HK-2 (cell line): ENCODE data around the gene ATP11A.

Experiments used
- DNase-seq: peaks from one replicate; pipeline ENCODE4 v3.0.0-alpha.2; 2018; ENCODE audit not compliant: unreplicated experiment

The ATP11A gene

DNA sequence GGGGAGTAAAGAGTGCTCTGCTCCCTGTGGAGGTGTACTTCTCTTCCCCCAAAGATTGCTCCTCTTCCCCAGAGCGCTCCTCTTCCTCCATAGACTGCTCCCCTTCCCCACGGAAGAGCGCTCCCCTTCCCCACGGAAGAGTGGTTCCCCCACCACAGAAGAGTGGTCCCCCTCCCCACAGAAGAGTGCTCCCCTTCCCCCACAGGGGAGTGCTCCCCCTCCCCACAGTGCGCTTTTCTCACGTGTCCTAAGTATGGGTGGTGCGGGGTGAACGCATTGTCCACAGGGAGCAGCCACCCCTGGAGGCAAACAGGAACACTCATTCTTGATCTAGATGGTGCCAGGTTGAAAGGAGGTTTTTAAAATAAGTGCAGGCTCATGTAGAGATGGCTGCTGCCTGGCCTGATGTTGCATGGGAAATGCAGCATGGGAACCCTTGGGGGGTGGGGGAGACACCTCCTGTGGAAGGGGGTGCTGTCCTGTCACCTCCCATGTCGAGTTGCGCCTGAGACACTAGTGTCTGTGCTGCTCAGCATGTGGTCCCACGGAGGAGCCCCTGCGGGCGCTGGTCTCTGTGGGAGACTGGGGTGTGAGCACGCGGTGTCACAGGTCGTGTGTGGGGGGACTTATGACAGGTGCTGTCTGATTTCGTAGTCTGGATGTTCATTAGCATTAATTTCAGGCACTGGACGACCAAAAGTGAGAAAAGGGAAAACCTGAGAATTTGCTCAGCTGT lies 52.2 kb downstream of the ATP11A start:
- DNase-seq, result no peak

DNA sequence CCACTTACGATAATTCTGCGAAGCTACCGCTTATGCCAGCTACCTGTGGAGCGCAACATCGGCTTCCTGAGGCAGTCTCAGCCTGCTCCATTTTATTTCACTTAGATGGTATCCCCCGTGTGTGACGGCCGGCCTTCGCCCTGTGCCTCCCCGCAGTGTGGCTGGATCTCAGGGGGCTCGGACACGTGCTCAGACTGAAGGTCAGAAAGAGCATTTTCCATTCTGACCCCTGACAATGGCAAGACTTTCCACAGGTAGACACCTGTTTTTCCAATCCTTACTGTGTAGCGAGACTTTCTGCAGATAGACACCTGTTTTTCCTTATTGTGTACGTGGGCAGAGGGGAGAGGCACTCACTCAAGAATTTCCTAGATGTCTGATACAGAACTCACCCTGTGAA lies 52.7 kb downstream of the ATP11A start:
- DNase-seq, result no peak

DNA sequence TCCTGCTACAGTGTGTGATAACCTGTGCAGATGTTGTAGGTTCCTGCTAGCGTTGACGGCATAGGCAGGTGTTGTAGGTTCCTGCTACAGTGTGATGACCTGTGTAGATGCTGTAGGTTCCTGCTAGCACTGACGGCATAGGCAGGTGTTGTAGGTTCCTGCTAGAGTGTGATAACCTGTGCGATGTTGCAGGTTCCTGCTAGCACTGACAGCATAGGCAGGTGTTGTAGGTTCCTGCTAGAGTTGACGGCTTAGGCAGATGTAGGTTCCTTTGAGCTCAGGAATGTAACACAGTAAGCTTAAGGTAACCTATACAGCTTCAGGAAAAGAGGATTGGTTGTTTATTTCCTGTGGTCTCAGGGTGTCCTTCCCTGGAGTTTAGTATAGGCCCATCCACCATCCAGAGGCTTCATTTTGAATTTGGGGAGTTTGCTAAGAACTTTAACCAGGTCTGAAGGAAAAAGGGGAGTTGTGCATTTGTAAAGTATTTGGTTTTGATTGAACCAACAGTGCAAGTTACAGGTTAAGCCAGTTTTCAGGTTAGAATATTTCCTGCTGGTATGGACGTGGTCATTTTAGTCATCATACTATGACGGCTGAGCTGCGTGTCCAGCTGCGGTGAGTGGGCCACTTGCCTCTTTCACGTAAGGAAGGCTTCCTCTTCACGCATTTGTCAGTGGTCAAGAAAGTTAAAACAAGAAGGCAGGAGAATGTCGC lies 53.8 kb downstream of the ATP11A start:
- DNase-seq, result no peak

DNA sequence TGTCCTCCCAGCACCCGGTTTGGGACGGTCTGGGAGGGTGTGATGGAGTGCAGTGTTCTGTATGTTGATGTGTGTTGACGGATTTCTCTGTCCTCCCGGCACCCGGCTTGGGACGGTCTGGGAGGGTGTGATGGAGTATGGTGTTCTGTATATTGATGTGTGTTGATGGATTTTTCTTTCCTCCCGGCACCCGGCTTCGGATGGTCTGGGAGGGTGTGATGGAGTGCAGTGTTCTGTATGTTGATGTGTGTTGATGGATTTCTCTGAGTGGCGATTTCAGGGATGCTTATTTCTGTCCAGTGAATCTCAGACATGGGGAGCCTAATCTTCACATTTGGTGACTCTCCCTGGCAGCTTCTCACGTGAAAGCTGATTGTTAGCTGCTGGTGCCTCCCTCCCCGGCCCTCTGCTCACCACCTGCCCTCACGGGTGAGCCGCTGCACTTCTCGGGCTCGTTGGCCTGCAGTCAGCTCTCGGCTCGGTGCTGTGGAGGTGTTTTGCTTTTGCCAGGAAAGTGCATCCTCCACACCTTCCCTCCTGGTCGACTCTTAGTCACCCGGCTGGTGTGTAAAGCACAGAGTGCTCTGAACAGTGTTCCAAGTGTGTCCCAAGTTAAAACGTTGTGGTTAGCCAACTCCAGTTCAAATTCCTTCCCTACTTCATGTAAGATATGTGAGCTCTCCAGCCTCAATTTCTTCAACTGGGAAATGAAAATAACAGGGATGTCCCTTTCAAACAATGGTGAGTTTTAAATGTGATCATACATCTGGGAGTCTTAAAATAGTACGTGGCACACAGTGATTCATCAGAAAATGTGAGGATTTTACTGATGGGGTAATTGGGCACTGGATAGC lies 54.6 kb downstream of the ATP11A start:
- no peak for DNase-seq

DNA sequence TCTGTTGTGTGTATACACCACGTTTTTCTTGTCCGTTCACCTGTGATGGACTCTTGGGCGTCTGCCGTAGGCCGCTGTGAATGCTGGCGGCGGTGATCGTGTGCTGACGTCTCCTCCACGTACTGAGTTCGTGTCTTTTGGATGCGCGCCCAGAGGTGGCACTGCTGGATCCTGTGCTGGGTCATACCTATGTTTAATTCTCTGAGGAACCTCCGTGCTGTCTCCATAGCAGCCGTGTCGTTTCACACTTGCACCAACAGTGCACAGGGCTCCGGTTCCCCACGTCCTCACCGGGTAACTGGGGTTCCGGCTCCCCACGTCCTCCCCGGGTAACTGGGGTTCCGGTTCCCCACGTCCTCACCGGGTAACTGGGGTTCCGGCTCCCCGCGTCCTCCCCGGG lies 56.2 kb downstream of the ATP11A start:
- DNase-seq, result no peak

DNA sequence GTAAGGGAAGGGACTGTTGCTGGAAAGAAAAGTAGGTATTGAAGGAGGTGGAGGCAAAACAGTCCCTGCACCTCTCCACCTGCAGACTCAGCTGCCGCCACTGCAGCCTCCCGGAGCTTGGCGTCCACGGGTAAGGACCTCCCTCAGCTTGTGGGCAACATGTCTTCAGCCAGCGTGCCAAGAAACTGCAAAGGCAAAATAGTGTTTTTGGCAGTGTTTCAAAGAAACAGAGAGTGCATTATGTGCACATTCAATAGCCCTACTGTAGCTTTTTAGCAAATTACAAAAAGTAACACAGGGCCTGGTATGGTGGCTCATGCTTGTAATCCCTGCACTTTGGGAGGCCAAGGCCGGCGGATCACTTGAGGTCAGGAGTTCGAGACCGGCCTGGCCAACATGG lies 57.4 kb downstream of the ATP11A start:
- no peak for DNase-seq

DNA sequence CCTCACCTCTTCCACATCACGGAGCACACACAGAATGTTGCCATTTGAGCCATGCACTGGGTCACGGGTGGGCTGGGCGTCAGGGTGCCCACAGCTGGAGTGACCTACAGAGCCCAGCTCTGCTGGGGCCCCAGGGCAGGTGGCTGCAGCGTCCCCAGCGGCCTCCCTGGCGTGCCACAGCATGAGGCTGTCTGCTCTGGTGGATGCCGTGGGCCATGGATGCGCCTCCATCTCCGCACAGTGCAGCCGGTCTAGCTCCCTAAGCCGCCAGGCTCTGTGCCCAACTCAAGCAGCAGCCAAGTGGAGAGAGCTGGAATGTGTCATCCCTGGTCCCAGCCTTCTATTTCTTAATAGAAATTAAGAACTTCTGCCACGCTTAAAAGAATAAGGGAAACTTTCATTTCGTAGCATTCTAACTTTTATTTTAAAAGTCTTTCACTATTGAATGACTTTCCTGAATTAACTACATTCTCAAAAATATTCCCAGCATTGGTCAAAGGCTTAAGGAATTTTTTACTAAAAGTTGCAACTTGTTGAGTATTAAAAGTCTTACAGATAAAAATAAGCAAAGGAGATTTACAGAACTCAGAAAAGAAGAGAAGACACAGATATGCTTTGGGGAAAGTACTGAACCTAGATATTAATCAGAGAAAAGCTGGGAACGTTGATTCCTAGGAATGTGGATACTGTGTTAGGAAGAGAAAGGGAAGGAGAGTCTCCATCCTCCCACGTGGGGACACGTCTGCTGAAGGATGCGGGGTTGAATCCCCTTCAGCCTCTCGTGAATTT lies 59.3 kb downstream of the ATP11A start:
- DNase-seq, result no peak

DNA sequence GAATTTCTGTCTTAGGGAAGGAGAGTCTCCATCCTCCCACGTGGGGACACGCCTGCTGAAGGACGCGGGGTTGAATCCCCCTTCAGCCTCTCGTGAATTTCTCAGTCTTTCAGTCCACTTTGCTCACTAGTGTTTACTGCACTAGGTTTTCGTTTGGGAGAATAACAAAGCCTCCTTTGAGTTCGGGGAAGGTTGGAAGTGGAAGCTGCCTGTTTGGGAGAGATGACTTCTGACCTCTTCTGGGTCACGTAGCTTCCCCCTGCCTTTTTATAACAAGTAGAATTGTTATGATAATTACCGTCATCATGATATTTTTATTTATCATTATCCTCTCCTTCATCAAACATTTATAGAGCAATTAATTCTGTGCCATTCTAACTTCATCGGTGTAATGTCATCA lies 60.7 kb downstream of the ATP11A start:
- no peak for DNase-seq

DNA sequence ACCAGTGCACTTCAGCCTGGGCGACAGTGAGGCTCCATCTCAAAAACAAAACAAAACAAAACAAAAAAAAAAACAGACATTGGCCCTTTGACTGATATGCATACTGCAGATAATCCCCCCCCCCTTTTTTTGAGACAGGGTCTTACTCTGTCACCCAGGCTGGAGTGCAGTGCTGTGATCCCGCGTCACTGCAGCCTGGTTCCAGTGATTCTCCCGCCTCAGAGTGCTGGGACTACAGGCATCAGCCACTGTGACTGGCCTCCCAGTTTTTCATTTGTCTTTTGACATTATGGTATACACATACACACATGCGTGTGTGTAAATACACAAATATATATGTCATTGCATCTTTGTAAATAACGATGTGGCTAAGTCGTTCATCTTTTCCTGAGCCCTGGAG lies 61.8 kb downstream of the ATP11A start:
- no peak for DNase-seq

DNA sequence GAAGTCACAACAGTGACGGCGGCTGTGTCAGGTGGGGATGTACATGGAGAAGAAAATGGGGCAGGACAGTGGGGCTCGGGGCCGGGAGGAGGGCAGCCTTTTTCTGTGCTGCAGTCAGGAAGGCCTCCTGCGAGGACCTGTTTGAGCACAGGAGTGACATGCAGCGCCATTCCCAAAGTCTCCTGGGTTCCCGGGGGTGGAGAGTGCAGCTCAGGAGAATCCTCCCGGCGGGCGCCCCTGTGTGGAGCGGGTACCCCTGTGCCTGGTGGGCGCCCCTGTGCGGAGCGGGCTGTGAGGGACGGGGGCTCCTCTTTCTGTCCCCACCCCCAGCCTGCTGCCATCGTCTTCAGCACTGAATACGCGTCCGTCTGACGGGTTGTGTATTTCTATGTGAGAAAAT lies 62.4 kb downstream of the ATP11A start:
- no peak for DNase-seq

DNA sequence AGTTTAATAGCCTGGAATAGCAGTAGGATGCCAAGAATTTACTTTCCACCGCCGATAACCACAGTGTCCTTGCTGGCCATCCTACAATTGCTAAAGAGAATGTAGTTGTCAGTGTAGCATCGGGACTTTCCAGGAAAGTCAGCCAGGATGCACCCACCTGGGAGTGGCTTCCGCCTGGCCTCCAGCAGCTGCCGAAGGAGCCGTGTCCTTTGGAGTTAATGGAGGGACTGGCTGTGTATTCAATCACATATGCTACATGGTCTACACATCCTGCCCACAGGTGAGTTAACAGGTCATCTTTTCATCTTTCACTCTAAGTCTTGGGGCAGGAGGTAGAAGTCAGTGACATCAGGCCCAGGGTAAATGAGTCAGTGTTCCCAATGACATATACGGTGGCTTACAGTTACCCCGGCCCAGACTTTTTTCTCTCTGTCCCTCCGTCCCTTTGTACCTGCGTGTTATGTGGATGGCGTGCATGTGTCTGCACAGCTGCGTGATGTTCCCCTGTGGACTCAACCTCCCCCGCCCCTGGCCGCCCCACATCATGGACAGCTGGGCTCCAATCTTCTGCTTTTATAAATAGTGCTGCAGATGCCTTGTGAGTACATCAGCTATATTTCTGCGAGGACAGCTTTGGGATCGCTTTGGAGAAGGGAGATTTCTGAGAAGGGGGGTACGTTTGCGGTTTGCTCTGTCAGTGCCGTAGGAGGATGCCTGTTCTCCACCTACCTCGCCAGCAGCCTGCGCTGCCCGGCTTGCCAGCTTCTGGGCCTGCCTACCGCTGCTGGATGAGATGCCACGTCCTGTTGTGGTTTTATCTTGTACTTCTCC lies 63.1 kb downstream of the ATP11A start:
- no peak for DNase-seq

DNA sequence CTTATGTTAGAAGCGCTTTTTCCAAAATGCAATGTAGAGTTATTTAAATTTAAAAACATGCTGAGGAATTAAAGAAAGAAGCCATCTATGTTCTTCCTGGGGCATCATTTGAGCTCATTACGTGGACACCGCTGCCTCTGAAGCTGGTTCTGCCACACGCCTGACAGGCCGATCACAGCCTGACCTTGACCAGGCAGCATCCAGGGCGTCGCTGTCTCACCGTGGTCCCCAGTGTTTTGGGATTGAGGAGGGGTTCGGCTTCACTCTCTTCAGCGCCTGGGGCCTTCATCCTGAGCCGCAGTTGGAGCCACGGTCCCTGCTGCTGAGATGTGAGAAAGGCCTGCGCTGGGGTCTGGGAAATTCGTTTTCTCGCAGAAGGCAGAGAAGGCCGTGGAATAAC lies 64.0 kb downstream of the ATP11A start:
- DNase-seq, result no peak

DNA sequence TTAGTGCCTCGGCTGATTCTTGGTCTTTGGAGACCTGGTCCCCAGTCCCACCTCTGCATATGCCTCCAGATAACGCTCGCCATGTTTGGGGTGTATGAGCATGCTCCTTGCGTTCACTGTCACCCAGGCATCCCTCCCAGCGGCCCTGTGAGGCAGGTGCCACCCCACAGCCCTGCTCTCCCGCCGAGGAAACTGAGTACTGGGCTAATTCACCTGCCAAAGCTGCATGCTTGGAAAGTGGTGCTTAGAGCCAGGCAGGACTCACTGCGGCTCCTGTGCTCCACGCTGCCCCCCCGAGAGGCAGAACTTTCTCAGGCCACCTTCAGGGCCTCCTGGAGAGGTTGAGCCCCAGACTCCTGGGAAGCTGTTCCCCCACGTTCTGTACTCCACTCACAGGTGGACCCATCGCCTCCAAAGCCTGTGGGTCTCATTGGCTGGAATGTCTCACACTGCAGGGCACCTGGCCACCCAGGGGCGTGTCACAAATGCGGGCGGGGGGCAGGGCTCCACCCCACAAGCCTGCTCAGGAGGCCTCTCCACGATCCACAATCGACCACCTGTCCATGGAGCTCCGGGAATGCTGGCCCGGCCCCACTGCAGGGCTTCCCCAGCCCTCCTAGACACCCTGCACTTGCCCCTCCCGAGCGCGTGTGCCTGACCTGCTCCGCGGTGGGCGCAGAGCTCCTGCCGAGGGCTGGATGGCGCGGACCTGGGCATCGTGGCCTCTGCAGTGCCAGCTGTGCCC lies 64.6 kb downstream of the ATP11A start:
- no peak for DNase-seq

DNA sequence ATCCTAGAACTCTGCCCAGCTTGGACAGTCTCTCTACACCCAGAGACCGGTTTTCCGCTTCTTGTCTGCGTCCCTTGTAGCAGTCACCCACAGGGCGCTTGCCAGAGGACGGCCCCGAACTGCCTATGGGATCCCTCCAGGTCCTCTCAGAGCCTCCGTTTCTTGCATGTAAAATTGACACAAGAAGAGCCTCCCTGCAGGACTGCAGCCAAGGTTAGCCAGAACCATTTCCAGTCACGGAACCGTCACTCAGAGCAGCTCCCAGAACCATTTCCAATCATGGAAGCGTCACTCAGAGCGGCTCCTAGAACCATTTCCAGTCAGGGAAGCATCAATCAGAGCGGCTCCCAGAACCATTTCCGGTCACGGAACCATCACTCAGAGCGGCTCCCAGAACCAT lies 65.5 kb downstream of the ATP11A start:
- DNase-seq, result no peak

DNA sequence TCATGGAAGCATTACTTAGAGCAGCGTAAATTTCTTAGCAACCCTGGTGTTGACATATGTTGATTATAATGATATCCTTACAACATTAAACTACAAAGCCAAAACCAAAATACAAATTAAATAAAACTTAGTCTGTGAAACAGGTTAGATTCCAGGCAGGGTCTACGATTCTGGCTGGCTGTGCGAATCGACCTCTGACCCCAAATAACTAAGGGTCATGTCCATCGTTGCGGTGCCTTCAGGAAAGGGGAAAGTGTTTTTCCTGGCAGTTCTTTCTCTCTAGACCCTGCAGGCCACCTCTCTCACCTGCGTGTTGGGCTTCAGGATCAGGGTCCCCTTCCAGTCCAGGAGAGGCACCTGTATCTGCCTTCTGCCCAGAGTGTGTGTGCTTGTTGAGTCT lies 66.2 kb downstream of the ATP11A start:
- no peak for DNase-seq

DNA sequence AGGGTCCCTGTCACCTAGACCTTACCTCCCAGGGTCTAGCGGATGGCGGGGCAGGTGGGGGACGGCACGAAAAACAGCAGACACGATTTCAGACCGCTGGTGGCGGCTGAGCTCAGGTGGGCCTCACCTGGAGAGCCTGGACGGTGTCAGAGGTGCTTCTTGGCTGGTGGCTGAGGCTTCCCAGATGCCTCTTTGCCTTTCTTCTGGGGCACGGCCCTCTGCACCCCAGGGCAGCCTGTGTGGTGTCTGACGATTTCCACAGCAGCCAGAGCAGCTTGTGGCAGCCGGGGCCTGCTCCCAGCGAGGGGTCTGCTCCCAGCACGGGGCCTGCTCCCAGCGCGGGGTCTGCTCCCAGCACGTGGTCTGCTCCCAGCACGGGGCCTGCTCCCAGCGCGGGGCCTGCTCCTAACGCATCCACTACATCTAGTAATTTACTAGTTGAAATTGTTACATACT lies 66.7 kb downstream of the ATP11A start:
- DNase-seq, result no peak

DNA sequence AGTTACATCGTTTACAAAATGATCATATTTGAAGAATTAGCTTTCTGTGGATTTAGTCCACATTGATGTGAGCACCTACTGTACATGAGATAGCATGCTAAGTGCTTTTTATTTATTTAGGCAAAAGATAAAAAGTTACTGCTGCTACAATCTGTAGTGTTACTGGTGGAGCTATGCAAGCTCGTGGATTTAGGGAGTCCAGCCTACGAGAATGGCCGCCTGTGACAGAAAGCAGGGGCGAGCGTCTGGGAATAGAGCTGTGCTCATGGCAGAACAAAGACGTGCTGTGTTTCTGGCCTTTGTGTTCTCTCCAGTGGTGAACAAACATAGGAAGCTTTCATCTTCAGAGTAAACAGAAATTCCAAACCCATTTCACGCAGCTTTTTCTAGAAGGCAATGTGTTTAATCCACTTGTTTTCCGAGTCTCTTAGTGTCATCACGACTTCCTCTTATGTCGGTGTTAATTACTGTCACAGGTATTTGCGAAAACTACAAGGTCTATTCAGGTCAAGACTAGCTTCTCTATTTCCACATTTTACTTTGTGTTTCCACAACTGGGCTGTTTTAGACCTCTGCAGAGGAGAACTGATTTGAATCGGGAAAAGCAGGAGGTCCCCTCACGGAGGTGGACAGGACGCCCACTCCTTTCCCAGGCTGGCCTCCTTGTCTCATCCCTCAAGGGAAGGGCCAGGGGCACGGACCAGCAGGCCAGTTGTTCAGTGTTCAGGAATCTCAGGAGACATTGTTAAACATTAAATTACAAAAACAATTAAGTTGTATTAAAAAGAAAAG lies 67.3 kb downstream of the ATP11A start:
- no peak for DNase-seq

DNA sequence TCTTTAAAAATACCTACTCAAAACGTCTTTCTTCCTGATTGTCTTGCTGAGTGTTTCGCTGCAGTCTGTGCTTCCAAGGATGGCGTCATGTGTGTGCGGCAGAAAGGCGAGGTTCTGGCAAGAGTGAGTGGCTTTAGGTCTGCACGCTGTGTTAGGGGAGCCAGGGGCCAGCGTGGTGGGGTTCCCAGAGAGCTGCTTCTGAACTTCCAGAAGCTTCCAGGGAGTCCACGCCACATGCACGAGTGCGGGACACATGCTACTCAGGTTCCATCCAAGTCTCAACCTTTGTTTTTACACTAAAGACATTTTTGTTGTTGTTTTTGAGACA lies 67.9 kb downstream of the ATP11A start:
- no peak for DNase-seq

DNA sequence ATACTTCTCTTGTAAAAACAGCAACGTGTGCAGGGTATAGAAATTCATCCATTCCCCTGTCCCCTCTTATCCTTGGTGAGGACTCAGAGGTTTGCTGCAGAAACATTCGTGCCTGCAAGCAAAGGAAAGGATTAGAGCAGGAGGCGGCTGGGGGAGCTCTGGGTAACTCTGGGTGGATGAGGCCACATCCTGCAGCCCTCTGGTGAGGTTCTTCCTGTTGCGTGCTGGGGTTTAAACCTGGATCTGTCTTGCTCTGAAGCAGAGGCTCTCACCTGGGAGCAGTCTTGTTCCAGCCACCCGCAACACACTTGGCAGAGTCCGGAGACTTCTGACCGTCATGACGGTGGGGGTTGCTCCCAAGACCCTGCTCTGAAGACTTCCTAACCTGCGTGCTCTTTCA lies 69.2 kb downstream of the ATP11A start:
- peak; percentile 17 for DNase-seq

DNA sequence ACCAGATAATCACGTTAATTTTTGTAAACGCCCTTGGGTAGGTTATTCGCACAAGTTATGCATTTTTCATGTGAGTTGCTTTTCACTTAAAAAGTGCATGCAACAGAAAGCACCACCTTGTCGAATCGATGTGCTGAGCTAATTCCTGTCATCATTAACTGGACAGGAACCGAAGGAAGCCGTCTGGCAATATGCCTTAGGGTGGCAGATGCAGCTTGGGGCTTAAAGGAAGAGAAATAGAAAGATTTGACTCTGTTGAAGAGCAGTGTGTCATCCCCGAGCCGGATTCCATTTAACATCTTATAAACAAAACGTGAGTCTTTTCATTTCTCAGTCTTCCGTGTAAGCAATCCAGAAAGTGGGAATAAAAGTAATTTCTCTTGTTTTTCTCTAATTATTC lies 70.0 kb downstream of the ATP11A start:
- no peak for DNase-seq
